GM18507 (cell line): ENCODE measurements around the gene PAM16.
A peak's percentile ranks its signal among the peaks of the same experiment; 100 is the strongest.

Source experiments
- DNase-seq: peaks from one replicate; pipeline ENCODE4 v3.0.0; 2011; ENCODE audit warnings: low read depth; ENCODE audit not compliant: insufficient read length; ENCODE audit errors: extremely low spot score
- FAIRE-seq: peaks from 2 replicates; lab custom pipeline; 2011; peaks lifted over from hg19 to GRCh38; lab: Jason Lieb, UNC

PAM16 gene

GRCh38 chr16:4314532-4315185 lies 36.5 kb downstream of the PAM16 start:
- DNase-seq (no peak), FAIRE-seq (peak; percentile 12)

- FAIRE-seq (peak; percentile 78), DNase-seq (no peak)
Measured at GRCh38 chr16:4313563-4314531, 37.3 kb downstream of the PAM16 start.

GRCh38 chr16:4309833-4310266 lies 41.3 kb downstream of the PAM16 start:
- DNase-seq = no peak
- no peak for FAIRE-seq

DNA sequence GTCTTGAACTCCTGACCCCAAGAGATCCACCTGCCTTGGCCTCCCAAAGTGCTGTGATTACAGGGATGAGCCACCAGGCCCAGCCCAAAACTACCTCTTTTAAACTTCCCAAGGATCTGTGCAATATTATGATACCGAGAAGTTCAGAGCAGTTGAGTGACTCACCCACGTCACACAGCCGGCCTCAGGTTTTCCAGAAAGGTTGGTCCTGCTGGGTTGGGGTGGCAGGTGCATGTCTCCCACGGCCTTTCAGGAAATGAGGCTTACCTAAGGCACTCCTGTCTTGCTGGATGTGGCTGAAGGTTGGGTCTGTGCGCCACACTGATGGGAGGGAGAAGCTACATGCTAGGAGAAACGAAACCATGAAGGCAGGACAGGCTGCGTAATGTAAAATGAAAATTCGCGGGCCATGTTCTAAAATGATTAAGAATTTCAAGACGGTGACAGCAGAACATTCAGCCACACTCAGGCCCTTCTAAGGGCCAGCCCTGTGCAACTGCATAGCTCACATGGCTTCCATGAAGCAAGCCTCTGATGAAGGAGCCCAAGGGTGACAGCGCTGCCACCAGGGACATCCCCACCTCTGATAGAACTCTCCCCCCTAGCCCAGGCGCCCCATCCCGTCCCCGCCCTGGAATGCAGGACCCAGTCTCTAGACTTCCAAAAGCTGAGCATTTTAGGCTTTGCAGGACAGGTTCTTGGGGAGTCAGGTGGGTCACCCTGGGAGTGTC lies 41.9 kb downstream of the PAM16 start:
- DNase-seq = no peak
- FAIRE-seq = no peak

GRCh38 chr16:4307215-4308037 lies 43.7 kb downstream of the PAM16 start:
- DNase-seq (peak; percentile 97), FAIRE-seq (peak; percentile 90)

DNA sequence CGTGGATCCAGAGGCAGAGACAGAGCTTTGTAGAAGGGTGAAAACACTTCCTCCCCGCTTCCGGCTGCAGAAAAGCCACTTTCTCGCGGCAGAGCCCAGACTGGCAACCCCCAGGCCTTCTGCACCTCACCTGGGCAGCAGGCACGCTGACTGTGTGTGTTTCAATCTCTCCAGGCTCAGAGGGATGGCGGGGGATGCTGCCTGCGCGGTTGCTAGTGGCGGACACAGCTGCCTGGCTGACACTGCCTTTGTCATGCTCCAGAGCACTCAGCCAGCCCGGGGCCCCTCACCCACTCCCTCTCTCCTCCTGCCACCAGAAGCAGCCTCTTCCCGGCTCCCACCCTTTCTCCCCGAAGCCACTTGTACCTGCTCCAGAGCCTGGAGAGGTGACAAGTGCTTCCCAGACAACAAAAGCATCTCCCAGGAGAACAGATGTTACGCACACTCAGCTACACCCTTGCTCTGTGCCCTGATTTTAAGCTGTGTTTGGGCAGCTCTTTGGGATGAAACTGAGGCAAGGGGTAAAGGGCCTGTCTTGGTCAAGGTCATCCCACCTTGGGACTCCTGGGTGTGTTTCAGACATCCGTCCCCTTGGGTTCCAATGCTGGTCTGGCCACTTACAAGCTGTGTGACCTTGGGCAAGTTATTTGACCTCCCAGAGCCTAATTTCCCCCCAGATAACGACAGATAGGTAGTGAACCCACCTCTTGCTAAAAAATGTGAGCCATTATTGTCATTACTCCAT lies 44.5 kb downstream of the PAM16 start:
- DNase-seq (no peak), FAIRE-seq (peak; percentile 44)

GRCh38 chr16:4303973-4304372 lies 47.1 kb downstream of the PAM16 start:
- DNase-seq = no peak
- FAIRE-seq = no peak

DNA sequence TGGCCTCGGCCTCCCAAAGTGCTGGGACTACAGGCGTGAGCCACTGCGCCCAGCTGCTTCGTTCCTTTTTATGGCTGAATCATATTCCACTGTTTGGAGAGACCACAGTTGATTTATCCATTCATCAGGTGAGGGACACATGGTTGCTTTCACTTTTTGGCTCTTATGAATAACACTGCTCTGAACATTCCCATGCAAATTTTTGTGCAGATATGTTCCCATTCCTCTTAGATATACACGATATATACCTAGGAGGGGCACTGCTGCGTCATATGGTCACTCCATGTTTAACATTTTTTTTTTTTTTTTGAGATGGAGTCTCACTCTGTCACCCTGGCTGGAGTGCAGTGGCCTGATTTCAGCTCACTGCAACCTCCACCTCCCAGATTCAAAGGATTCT lies 49.2 kb downstream of the PAM16 start:
- DNase-seq (no peak), FAIRE-seq (no peak)

DNA sequence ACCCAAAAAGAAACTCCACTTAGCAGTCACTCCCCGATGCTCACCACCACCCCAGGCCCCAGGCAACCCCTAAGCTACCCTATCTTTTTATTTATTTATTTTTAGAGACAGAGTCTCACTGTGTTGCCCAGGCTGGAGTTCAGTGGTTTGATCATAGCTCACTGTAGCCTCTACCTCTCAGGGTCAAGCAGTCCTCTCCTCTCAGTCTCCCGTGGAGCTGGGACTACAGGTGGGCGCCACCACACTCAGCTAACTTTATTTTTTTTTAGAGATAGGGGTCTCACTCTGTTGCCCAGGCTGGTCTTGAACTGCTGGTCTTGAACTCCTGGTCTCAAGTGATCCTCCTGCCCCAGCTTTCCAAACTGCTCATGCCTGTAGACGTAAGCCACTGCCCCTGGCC lies 49.9 kb downstream of the PAM16 start:
- FAIRE-seq (no peak), DNase-seq (no peak)

DNA sequence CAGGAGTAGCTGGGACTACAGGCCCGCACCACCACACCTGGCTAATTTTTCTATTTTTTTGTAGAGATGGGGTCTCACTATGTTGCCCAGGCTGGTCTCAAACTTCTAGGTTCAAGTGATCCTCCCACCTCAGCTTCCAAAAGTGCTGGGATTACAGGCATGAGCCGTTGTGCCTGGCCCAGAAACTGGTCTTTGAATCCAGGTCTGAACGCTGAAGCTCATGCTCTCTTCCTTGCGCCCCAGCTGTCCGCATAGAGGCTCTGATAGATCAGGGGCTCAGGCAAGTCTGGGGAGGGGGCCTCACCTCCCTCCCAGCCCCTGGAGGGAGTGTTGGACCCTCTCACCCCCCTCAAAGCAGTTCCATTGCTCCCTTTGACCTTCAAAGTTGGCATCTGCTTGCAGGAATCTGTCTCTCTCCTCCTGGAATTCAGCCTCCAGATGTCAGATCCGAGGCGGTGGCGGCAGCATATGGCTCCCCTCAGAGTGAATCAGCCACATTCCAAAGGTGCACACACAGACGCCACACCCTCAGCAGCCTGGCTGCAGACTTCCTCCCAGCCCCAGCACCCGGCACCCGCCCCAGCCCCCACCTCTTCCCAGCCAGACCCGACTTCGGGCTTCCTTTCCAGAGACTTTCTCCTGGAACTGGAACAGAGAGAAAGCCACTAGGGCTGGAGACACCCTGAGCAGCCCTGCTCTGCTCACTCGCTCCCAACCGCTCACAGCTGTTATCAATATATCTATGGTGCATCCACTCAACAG lies 52.2 kb downstream of the PAM16 start:
- DNase-seq (no peak), FAIRE-seq (no peak)

DNA sequence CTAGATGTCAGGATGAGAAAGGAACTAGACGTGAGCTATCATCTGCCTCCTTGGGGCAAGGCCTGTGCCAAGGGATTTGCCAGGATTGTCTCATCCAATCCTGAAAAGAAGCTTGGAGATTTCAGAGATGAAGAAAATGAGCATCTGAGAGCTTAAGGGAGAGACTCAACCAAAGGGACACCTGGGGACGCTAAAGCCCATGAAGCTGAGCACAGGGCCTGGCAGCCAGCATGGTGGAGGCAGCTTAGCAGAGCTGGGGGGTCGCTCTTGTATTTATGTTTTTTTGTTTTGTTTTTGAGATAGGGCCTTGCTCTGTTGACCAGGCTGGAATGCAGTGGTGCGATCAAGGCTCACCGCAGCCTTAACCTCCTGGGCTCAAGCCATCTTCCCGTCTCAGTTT lies 53.6 kb downstream of the PAM16 start:
- no peak for FAIRE-seq
- DNase-seq = no peak

DNA sequence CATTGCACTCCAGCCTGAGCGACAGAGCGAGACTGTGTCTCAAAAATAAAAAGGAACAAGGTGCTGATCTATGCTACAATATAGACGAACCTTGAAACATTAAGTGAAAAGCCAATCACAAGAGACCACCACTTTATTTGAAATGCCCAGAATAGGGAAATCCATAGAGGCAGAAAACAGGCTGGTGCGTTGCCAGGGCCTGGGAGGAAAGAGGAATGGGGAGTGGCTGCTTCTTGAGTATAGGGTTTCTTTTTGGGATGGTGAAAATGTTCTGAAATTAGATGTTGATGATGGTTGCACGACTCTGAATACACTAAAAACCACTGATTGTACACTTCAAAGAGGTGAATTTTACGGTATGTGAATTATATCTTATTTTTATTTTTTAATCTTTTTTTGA lies 55.5 kb downstream of the PAM16 start:
- no peak for DNase-seq
- FAIRE-seq = no peak

- DNase-seq = no peak
Measured at GRCh38 chr16:4293822-4294457, 57.2 kb downstream of the PAM16 start.

GRCh38 chr16:4293181-4293716 lies 57.9 kb downstream of the PAM16 start:
- DNase-seq = no peak
- no peak for FAIRE-seq

More at GRCh38 chr16:4293822-4294457, 57.2 kb downstream of the PAM16 start:
- no peak for FAIRE-seq

DNA sequence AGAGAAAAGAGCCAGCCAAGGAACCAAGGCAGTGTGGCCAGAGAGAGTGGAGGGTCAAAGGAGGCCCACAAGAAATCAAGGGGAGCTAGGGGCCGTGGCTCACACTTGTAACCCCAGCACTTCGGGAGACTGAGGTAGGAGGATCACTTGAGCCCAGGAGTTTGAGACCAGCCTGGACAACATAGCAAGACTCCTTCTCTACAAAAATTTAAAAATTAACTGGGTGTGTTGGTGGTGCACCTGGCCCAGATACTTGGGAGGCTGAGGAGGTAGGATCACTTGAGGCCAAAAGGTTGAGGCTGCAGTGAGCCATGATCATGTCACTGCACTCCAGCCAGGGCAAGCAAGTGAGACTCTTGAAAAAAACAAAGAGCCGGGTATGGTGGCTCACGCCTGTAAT lies 59.4 kb downstream of the PAM16 start:
- FAIRE-seq (no peak), DNase-seq (no peak)
